Measurements from ENCODE around the gene TMA7.
A peak's percentile ranks its signal among the peaks of the same experiment; 100 is the strongest.
"Not testable (repeated sequence)": the region's sequence is repeated elsewhere in the genome, so short reads cannot be mapped to it uniquely, and the experiment has no call there.

TMA7 gene

GRCh38 chr3:48439820-48440589 is at the start of gene TMA7, which contains the start of gene CCDC51:
TSS of gene TMA7 (plus strand) at chr3:48440257. CDS start at chr3:48440297, 40 bp downstream.
TSS of gene CCDC51 (minus strand) at chr3:48440119. CDS start at chr3:48435128, 4,991 bp downstream.
- peak; percentile 90 for DNase-seq

- no peak for DNase-seq
These were observed 45.7 kb upstream of the TMA7 start for GRCh38 chr3:48394391-48394790.

- no peak for DNase-seq
These were observed 44.3 kb upstream of the TMA7 start for GRCh38 chr3:48395714-48396113.

GRCh38 chr3:48397767-48398681 is 42.0 kb upstream of the TMA7 start:
- DNase-seq, result no peak

GRCh38 chr3:48398701-48399386 is 41.2 kb upstream of the TMA7 start:
- no peak for DNase-seq

GRCh38 chr3:48399387-48400172 is 40.5 kb upstream of the TMA7 start:
- no peak for DNase-seq

GRCh38 chr3:48400824-48401433 is 39.1 kb upstream of the TMA7 start:
- no peak for DNase-seq

GRCh38 chr3:48401434-48401901 is 38.6 kb upstream of the TMA7 start:
- not testable (repeated sequence) for DNase-seq

- DNase-seq, result no peak
These were observed 37.8 kb upstream of the TMA7 start for GRCh38 chr3:48402281-48402732.

- DNase-seq, result no peak
These were observed 37.1 kb upstream of the TMA7 start for GRCh38 chr3:48402907-48403306.

GRCh38 chr3:48403533-48404439 is 36.3 kb upstream of the TMA7 start:
- no peak for DNase-seq

- no peak for DNase-seq
These were observed 35.4 kb upstream of the TMA7 start for GRCh38 chr3:48404440-48405342.

- no peak for DNase-seq
These were observed 34.6 kb upstream of the TMA7 start for GRCh38 chr3:48405343-48405881.

GRCh38 chr3:48405971-48406370 is 34.1 kb upstream of the TMA7 start:
- DNase-seq, result no peak

GRCh38 chr3:48406443-48407431 is 33.3 kb upstream of the TMA7 start:
- DNase-seq, result no peak

- no peak for DNase-seq
These were observed 32.4 kb upstream of the TMA7 start for GRCh38 chr3:48407542-48408099.

- no peak for DNase-seq
These were observed 31.2 kb upstream of the TMA7 start for GRCh38 chr3:48408823-48409281.

Measured in COR-L47 (cell line).